ENCODE measurements around the gene ABCA12. TPM values are rescaled to one million over a fixed set of nuclear protein-coding genes. Genes with fewer than 3 reads are reported as not detected.

Gene ABCA12
- total RNA-seq, 4 donors from 2014 or later: not detected

GRCh38 chr2:215082446-215082845 is 56.0 kb downstream of the ABCA12 start:
- TF ChIP-seq POLR2A (IDR thresholded peaks at IDR 0.05): no peak
- TF ChIP-seq EP300 (IDR thresholded peaks at IDR 0.05): no peak
- no peak for TF ChIP-seq CTCF (IDR thresholded peaks at IDR 0.05)

GRCh38 chr2:215080545-215080944 is 57.9 kb downstream of the ABCA12 start:
- no peaks in the 10 kb centered on the region for H3K4me1 ChIP-seq
- 58 to 73% methylated on average over 4 of the region's 4 CpGs for WGBS, 2 donors
- TF ChIP-seq EP300 (IDR thresholded peaks at IDR 0.05) (no peak), POLR2A (IDR thresholded peaks at IDR 0.05) (no peak), CTCF (IDR thresholded peaks at IDR 0.05) (no peak)
- no peak for DNase-seq (ENCODE audit: low spot score in 2 of 2)
- H3K36me3 ChIP-seq: no peaks in the 10 kb centered on the region
- H3K27ac ChIP-seq: no peak overlapping the region
- H3K9me3 ChIP-seq: no peaks in the 10 kb centered on the region
- no peaks in the 10 kb centered on the region for H3K27me3 ChIP-seq
- no peak overlapping the region for H3K4me3 ChIP-seq

More at GRCh38 chr2:215082446-215082845, 56.0 kb downstream of the ABCA12 start:
- no peaks in the 10 kb centered on the region for H3K9me3 ChIP-seq
- H3K4me1 ChIP-seq: no peaks in the 10 kb centered on the region
- DNase-seq (ENCODE audit: low spot score in 2 of 2): no peak
- no peaks in the 10 kb centered on the region for H3K36me3 ChIP-seq
- no peak overlapping the region for H3K4me3 ChIP-seq
- no peak overlapping the region for H3K27ac ChIP-seq
- no peaks in the 10 kb centered on the region for H3K27me3 ChIP-seq

- no peak for TF ChIP-seq EP300 (IDR thresholded peaks at IDR 0.05)
- TF ChIP-seq CTCF (IDR thresholded peaks at IDR 0.05): no peak
- no peak for TF ChIP-seq POLR2A (IDR thresholded peaks at IDR 0.05)
- no peaks in the 10 kb centered on the region for H3K27me3 ChIP-seq
- H3K4me3 ChIP-seq: no peak overlapping the region
- H3K27ac ChIP-seq: no peak overlapping the region
- no peaks in the 10 kb centered on the region for H3K9me3 ChIP-seq
- no peaks in the 10 kb centered on the region for H3K4me1 ChIP-seq
- H3K36me3 ChIP-seq: no peaks in the 10 kb centered on the region
- WGBS, 2 donors: 85 to 92% methylated on average over 3 of the region's 3 CpGs
- no peak for DNase-seq (ENCODE audit: low spot score in 2 of 2)
These were observed 66.8 kb downstream of the ABCA12 start for GRCh38 chr2:215071676-215072075.

GRCh38 chr2:215068399-215068798 is 70.0 kb downstream of the ABCA12 start:
- H3K4me3 ChIP-seq: no peak overlapping the region
- H3K9me3 ChIP-seq: no peaks in the 10 kb centered on the region
- TF ChIP-seq CTCF (IDR thresholded peaks at IDR 0.05): no peak
- TF ChIP-seq EP300 (IDR thresholded peaks at IDR 0.05): no peak
- TF ChIP-seq POLR2A (IDR thresholded peaks at IDR 0.05): no peak
- DNase-seq (ENCODE audit: low spot score in 2 of 2): no peak
- H3K4me1 ChIP-seq: no peaks in the 10 kb centered on the region
- no peaks in the 10 kb centered on the region for H3K36me3 ChIP-seq
- WGBS, 2 donors: 73 to 82% methylated on average over 2 of the region's 2 CpGs
- no peaks in the 10 kb centered on the region for H3K27me3 ChIP-seq
- H3K27ac ChIP-seq: no peak overlapping the region

GRCh38 chr2:215066124-215066523 is 72.3 kb downstream of the ABCA12 start:
- Histone ChIP-seq H3K4me1 (no peaks in the 10 kb centered on the region), H3K36me3 (no peaks in the 10 kb centered on the region), H3K4me3 (no peak overlapping the region), H3K27me3 (no peaks in the 10 kb centered on the region), H3K27ac (no peak overlapping the region), H3K9me3 (no peaks in the 10 kb centered on the region)
- 68 to 84% methylated on average over 2 of the region's 2 CpGs for WGBS, 2 donors
- no peak for DNase-seq (ENCODE audit: low spot score in 2 of 2)
- no peak for TF ChIP-seq EP300 (IDR thresholded peaks at IDR 0.05)

- Histone ChIP-seq H3K27me3 (no peaks in the 10 kb centered on the region), H3K36me3 (no peaks in the 10 kb centered on the region), H3K9me3 (no peaks in the 10 kb centered on the region), H3K4me3 (no peak overlapping the region), H3K4me1 (no peaks in the 10 kb centered on the region), H3K27ac (no peak overlapping the region)
- no peak for DNase-seq (ENCODE audit: low spot score in 2 of 2)
- TF ChIP-seq POLR2A (IDR thresholded peaks at IDR 0.05) (no peak), EP300 (IDR thresholded peaks at IDR 0.05) (no peak), CTCF (IDR thresholded peaks at IDR 0.05) (no peak)
- WGBS, 2 donors: 73 to 76% methylated on average over 2 of the region's 2 CpGs
These were observed 74.9 kb downstream of the ABCA12 start for GRCh38 chr2:215063526-215063925.

Measured in tibial nerve (tissue), 4 donors.